ENCODE data around the gene CDHR3.

The CDHR3 gene

DNA sequence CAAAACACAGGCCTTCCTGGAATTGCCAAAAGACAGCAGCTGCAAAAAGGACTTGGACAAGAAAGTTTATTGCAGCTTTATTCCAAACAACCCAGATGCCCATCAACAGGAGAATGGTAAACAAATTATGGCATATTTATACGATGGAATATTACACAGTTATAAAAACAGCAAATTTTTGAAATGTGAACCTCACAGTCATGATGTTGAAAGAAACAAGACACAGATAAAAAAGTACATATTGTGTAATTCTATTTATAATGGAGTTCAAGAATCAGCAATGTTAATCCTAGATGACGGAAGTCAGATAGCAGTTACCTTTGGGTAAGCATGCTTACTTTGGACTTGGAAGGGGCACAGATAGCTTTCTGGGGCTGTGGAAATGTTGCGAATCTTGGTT lies 104.6 kb downstream of the CDHR3 start:
- no peak for DNase-seq (ENCODE audit: low spot score)

DNA sequence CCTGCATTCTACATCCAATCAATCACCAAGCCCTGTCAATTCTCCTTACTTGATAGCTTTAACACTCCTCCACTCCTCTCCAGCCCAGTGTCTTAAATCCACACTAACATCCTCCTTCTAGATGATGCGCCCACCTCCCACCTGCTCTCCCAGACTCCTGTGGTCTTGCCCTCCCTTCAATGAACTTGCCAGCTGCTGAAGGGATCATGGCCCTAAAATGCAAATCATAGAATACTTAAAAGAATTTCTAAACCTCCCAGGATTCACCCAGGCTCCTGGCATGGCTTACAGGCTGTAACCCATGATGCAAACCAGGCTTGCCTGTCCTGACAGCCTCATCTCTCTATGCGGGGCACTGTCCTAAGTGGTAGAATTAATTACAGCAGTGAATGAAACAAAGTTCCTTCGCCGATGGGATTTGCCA lies 105.5 kb downstream of the CDHR3 start:
- no peak for DNase-seq (ENCODE audit: low spot score)

DNA sequence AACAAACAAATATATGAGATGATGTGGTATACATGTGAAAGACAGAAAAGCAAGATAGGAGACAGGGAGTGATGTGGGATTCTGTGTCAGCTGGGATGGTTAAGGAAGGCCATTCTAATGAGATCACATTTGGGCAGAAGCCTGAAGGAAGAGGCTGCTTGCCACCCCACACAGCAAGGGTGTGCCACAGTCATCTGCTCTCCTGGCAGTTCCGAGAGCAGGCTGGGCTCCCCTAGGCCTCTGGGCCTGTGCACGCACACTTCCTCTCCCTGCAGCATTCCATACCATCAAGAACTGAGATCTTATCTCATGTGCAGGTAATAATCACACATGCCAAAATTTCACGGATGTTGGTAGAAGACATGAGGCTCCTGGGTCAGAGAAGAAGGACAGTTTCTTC lies 105.9 kb downstream of the CDHR3 start:
- DNase-seq (ENCODE audit: low spot score), result no peak

GRCh38 chr7:106069471-106070200 lies 106.6 kb downstream of the CDHR3 start:
- DNase-seq (ENCODE audit: low spot score), result no peak

GRCh38 chr7:106070201-106070551 lies 107.1 kb downstream of the CDHR3 start:
- no peak for DNase-seq (ENCODE audit: low spot score)

- DNase-seq (ENCODE audit: low spot score), result no peak
These were observed 107.6 kb downstream of the CDHR3 start for GRCh38 chr7:106070567-106071254.

GRCh38 chr7:106071356-106071998 lies 108.4 kb downstream of the CDHR3 start:
- DNase-seq (ENCODE audit: low spot score), result no peak

GRCh38 chr7:106071999-106072714 lies 109.1 kb downstream of the CDHR3 start:
- no peak for DNase-seq (ENCODE audit: low spot score)

DNA sequence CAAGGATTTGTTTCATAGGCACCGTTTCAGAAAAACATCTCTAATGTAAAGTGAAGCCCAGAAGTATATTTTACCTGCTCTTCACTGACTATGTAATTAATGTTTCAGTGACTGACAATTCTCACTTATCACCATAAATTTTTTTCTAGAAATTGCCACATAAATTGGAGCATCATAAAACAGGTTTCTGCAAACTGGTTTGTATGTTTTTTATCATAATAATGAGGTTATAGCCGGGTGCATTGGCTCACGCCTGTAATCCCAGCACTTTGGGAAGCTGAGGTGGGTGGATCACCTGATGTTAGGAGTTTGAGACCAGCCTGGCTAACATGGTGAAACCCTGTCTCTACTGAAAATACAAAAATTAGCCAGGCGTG lies 109.6 kb downstream of the CDHR3 start:
- no peak for DNase-seq (ENCODE audit: low spot score)

DNA sequence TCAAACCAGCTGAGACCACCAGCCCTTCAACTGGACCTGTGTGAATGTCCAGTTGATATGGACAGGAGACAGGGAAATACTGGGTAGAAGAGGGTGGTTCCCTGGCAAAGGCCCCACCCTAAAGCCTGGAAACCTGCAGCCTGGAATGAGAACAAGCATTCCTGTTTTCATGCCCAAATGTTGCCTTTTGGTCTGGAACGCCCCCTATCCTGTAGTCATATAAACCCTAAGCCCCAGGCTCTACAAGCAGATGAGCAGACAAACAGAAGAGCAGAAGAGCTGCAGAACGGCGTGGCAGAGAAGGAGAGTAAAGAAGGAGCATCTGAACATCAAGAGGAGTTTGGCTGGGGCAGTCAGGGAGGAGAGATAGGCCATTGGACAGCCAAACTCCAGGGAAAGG lies 110.6 kb downstream of the CDHR3 start:
- DNase-seq (ENCODE audit: low spot score), result no peak

GRCh38 chr7:106074257-106074656 lies 111.2 kb downstream of the CDHR3 start:
- no peak for DNase-seq (ENCODE audit: low spot score)

DNA sequence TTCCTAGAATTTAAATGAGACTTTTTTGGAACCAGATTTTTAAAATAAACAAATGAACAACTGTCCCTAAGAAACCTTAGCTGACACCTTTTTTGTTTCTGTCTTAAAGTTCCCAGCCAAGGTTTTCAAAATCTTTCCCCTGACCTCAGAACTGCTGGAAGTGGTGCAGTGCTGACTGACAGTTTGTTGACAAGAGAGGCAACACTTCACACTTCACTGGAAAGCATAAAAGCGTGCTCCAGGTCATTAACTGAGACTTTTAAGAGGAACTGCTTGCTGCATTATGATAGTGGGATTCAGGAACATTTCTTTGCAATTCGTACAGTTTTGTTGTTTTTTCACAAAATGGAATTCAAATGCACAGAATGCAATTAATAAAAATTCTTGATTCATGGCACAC lies 112.9 kb downstream of the CDHR3 start:
- DNase-seq (ENCODE audit: low spot score), result peak; percentile 47

- no peak for DNase-seq (ENCODE audit: low spot score)
These were observed 113.5 kb downstream of the CDHR3 start for GRCh38 chr7:106076537-106076936.

DNA sequence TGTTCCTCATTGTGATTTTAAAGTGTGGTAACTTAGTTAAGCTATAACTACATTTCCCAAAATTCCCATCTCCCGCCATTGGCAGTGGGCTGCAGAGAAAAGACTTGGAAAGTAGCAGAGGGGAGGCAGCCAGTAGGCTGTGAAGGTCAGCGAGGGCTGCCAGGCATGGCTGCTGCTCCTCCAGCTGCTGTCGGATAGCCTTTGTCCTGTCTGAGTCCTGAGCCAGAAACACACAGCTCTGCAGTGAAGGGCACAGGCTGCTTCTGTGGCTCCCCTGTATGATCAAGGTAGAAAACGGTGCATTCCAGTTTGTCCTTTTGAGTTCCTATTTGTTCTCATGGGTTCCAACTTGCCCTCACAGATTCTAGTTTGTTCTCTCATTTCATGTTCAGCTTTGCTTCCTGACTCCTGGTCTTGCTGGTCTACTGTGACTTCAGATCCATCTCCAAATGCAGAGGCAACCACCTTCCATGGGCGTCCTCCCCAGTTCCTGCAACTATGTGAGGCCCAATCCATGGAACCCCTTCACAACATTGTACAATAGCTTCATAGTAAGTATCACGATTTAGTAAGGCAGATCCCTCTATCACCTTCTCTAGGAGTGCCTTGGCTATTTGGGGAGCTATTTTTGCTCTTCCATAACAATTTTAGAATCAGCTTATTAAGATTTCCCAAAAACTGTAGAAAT lies 117.4 kb downstream of the CDHR3 start:
- no peak for DNase-seq (ENCODE audit: low spot score)

DNA sequence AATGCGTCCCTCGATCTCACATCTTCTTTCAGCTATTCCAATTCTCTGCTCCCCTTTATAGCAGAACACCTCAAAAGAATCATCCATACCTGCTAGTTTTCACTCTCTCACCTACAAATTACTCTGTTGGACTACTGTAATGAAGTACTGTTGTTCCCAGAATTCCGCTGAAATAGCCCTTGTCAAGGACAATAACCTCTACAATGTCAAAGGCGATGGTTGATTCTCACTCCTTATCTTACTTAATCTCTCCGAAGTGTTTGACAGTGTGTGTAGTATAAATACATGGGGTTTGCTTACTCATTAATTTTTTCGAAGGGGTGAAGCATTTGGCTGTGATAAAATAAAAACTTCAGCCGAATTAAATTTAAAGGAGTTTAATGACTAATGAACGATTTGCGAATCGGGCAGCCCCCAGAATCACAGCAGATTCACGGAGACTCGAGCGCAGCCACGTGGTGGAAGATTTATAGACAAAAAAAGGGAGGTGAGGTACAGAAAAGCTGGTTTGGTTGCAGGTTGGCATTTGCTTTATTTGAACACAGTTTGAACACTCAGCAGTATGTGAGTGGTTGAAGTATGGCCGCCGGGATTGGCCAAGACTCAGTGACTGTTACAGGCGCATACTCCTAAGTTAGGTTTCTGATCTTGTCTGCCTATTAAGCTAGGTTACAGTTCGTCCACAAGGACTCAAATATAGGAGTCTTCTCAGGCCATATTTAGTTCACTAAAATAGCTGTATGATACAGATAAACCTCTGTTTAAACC lies 119.2 kb downstream of the CDHR3 start:
- DNase-seq (ENCODE audit: low spot score), result no peak
